Pancreas (tissue), 10 donors: ENCODE results near the gene ZNF575. TPM values are rescaled to one million over a fixed set of nuclear protein-coding genes. Genes with fewer than 3 reads are reported as not detected.
A peak's percentile ranks its signal among the peaks of the same experiment; 100 is the strongest.

ENCODE experiments used
- ATAC-seq, 4 donors: fragments of 200-7000 bp; cut with Tn5 transposase; one replicate each; pipeline versions ENCODE4 v1.8.0 to v1.9.1; 2020; ENCODE audit warnings: mild to moderate bottlenecking in 4 of 4, moderate library complexity in 4 of 4
- DNase-seq, 6 donors: peaks; one replicate each; pipeline ENCODE4 v3.0.0-alpha.2; 2020
- FAIRE-seq: peaks from 2 replicates; lab custom pipeline; 2012; peaks lifted over from hg19 to GRCh38; lab: Jason Lieb, UNC
- H3K27ac ChIP-seq, 4 donors: fragments of 200-600 bp; sonication (generic); 1 replicate in 3 of 4; 2 replicates in 1 of 4; pipeline versions ENCODE4 v1.5.0 to v1.8.0; 2020
- H3K27me3 ChIP-seq, 4 donors: fragments of 200-600 bp; one replicate each; pipeline ENCODE4 v1.8.0; 2021
- H3K36me3 ChIP-seq, 3 donors: fragments of 200-600 bp; sonication (generic) in 1 of 3; one replicate each; pipeline versions ENCODE4 v1.5.0 to v1.8.0; 2020 to 2021
- H3K4me1 ChIP-seq, 3 donors: fragments of 200-600 bp; one replicate each; pipeline ENCODE4 v1.8.0; 2021
- H3K4me3 ChIP-seq, 4 donors: fragments of 200-600 bp; sonication (generic) in 2 of 4; one replicate each; pipeline versions ENCODE4 v1.5.0 to v1.8.0; 2020 to 2021
- H3K9me3 ChIP-seq, 4 donors: fragments of 200-600 bp; one replicate each; pipeline ENCODE4 v1.8.0; 2021
- WGBS, 2 donors: extraction: QIAGEN DNeasy Blood & Tissue Kit; methylation state at CpG; one replicate each; pipeline ENCODE4 v1.1.7; 2013; 5-methylcytosine and 5-hydroxymethylcytosine counted together
- intact Hi-C, 3 donors: fragments of 100-400 bp; cut with DNase I; formaldehyde crosslinking; loops; one replicate each; pipeline versions ENCODE4 v1.11.1 to v1.14.2; 2022
- polyA plus RNA-seq, 2 donors: library from polyadenylated mRNA; stranded (reverse); fragments of 200-250 nt; gene quantifications; one replicate each; pipeline ENCODE4 v1.2.3, GENCODE V29; 2013
- total RNA-seq, 6 donors: library from RNA; stranded (reverse); fragmentation: NEBNext Ultra II Directional in 4 of 6; extraction: Animal tissue kit (Norgen Biotek cat#: 25700) in 4 of 6; gene quantifications; one replicate each; pipeline versions ENCODE4 v1.2.1 to v1.2.4, GENCODE V29; 2021 to 2023
- TF ChIP-seq, protein P1 (sequence below), 4 donors: fragments of 200-600 bp; sonication (generic) in 3 of 4; IDR thresholded peaks; one replicate each; pipeline versions ENCODE4 v1.5.0 to v1.8.0; 2021; ENCODE audit warnings: antibody characterized with exemption in 4 of 4
- donor health status: healthy with polysubstance abuse.
- donor health status: DM: no; HTN: no; CAD: no; lungs with moderate emphysema.
- donor health status: DM: no; HTN: no; CAD: no.
- donor health status: control.
- donor health status: control.
- donor health status: Bipolar disorder and iron deficiency.
- donor health status: DM: yes; HTN: yes; CAD: no.
- donor health status: DM: no; HTN: no; CAD: no.
- donor health status: DM: no; HTN: no; CAD: no.
- donor health status: DM: yes; HTN: yes; CAD: no.

ZNF575 gene
- total and polyA plus RNA-seq, 8 donors = 0.79 to 1.3 (median 1.2) TPM

DNA sequence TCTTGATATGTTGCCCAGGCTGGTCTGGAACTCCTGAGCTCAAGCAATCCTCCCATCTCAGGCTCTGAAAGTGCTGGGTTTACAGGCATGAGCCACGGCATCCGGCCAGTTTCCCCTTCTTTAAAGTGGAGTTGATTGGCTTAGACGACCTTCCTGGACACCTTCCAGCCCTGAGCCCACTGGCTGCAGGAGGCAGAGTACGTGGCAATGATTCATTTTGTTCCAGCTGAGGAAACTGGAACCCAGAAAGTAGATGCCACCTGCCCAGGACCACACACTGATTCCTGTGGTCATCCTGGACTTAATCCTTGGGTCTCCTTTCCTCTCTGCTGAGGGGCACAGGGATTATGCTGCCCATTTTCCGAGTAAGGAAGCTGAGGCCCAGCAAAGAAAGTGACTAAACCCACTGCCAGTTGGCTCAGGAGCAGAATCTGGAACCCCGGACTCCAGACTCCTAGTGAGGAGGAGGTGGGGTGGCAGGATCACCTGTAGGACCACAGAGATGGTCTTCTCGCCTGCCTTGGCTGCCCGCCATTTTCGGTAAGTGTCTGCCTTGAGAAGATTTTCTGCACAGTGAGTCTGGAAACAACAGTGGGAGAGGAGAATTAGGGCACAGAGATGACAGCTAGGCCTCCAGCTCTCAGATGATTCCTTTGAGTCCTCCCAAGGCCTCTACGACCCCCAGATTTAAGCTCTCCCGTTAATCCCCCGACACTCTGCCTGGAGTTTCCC, 41.6 kb downstream of the ZNF575 start:
- WGBS, 2 donors = 22 to 25% methylated on average over 12 of the region's 12 CpGs
- Histone ChIP-seq H3K4me1 (peaks cover 0 to 7% (median 7%) of the 10 kb centered on the region in 3 donors), H3K4me3 (peak overlapping the region; percentile 51 to 82 (median 71)), H3K27me3 (no peaks in the 10 kb centered on the region), H3K9me3 (no peaks in the 10 kb centered on the region), H3K27ac (peak overlapping the region; percentile 53 to 71 (median 60)), H3K36me3 (no peaks in the 10 kb centered on the region)
- TF ChIP-seq, protein P1, sequence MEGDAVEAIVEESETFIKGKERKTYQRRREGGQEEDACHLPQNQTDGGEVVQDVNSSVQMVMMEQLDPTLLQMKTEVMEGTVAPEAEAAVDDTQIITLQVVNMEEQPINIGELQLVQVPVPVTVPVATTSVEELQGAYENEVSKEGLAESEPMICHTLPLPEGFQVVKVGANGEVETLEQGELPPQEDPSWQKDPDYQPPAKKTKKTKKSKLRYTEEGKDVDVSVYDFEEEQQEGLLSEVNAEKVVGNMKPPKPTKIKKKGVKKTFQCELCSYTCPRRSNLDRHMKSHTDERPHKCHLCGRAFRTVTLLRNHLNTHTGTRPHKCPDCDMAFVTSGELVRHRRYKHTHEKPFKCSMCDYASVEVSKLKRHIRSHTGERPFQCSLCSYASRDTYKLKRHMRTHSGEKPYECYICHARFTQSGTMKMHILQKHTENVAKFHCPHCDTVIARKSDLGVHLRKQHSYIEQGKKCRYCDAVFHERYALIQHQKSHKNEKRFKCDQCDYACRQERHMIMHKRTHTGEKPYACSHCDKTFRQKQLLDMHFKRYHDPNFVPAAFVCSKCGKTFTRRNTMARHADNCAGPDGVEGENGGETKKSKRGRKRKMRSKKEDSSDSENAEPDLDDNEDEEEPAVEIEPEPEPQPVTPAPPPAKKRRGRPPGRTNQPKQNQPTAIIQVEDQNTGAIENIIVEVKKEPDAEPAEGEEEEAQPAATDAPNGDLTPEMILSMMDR (IDR thresholded peaks at IDR 0.05) = no peak
- peak in 1 of 6 donors; percentile 49 for DNase-seq
- intact Hi-C loops = no loop called here
- FAIRE-seq = no peak
- no peak for ATAC-seq

- H3K4me1 ChIP-seq = peaks cover 0 to 7% (median 7%) of the 10 kb centered on the region in 3 donors
- intact Hi-C loops = no loop called here
- no peaks in the 10 kb centered on the region for H3K36me3 ChIP-seq
- peak; percentile 96 to 99 (median 98) for DNase-seq
- no peaks in the 10 kb centered on the region for H3K27me3 ChIP-seq
- H3K27ac ChIP-seq = peak within 1 kb of the TSS; percentile 54 to 71 (median 60)
- peak; percentile 97 for FAIRE-seq
- TF ChIP-seq, protein P1 (IDR thresholded peaks at IDR 0.05) = no peak
- peak within 1 kb of the TSS; percentile 51 to 82 (median 71) for H3K4me3 ChIP-seq
- ATAC-seq = peak; percentile 99
- no peaks in the 10 kb centered on the region for H3K9me3 ChIP-seq
- 0% methylated on average over 51 of the region's 51 CpGs for WGBS, 2 donors
These were observed 42.4 kb downstream of the ZNF575 start, which contains the start of the genes PINLYP and XRCC1 for GRCh38 chr19:43575156-43575950. Gene PINLYP, plus strand, starts transcription at chr19:43575801. Its CDS starts 1,391 bp downstream, at chr19:43577192. Gene XRCC1, minus strand, starts transcription at chr19:43575527. Its CDS starts 69 bp downstream, at chr19:43575458.

DNA sequence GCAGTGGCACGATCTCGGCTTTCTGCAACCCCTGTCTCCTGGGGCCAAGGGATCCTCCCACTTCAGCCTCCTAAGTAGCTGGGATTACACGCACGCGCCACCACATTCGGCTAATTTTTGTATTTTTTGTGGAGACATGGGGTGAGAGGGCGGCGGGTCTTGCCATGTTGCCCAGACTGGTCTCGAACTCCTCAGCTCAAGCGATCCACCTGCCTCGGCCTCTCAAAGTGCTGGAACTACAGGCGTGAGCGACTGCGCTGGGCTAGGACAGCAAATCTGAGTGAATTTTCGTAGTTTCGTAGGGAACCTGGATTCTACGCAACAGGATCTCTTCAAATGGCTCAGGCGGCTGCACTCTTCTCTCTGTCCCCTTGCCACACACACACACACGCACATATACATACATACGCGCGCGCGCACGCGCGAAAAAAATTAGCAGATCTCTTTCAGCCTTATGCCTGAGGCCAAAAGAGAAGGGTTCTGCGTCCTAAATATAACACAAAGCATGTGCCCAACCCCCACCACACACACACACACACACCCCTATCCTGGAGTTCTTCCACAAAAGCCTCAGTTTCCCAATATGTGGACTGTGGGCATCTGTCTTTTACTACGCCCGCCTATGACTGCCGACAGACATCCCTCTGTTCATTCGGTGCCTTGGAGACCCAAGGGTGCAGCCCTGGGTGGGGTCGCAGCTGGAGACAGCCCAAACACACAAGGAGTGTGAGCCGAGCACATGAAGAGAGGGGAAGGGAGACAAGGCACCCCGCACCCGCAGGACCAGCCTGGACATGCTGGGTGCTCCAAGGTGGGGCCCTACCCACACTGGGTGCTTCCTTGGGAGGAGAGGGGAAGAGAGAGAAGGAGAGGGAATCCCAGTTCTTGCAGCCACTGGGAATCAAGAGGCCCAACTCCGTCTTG, 43.2 kb downstream of the ZNF575 start:
- peak overlapping the region in 2 of 4 donors; percentile 69 to 82 for H3K4me3 ChIP-seq
- H3K27ac ChIP-seq = peak overlapping the region in 3 of 4 donors; percentile 7 to 62 (median 54)
- 64 to 67% methylated on average over 37 of the region's 37 CpGs for WGBS, 2 donors
- no peaks in the 10 kb centered on the region for H3K9me3 ChIP-seq
- H3K4me1 ChIP-seq = peaks cover 0 to 7% (median 7%) of the 10 kb centered on the region in 3 donors
- TF ChIP-seq, protein P1 (IDR thresholded peaks at IDR 0.05) = no peak
- no peaks in the 10 kb centered on the region for H3K27me3 ChIP-seq
- ATAC-seq (peak in 2 of 4 donors; percentile 1 to 4), FAIRE-seq (no peak), DNase-seq (peak in 1 of 6 donors; percentile 28)
- no peaks in the 10 kb centered on the region for H3K36me3 ChIP-seq
- intact Hi-C loops = no loop called here

DNA sequence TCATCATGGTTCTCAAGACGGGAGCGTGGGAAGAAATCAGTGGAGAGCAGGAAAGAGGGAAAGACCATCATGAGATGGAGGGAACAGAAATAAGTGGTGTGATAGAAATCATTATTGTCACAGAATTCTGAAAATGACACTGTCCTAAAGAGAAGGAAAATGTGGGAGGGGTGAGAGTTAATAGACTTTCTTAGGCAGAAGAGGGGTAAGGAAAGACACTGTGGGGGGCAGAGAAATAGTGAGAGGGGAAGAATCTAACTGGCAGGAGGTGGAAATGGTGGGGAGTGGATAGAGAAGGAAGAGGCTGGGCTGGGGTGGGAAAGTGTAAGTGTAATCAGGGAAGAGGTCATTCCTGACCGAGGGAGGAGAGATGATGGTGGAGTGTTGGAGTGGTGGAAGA, 45.8 kb downstream of the ZNF575 start:
- Histone ChIP-seq H3K4me3 (no peak overlapping the region), H3K27me3 (no peaks in the 10 kb centered on the region), H3K27ac (no peak overlapping the region), H3K4me1 (peaks cover under 1 to 7% (median 7%) of the 10 kb centered on the region in 3 donors), H3K36me3 (no peaks in the 10 kb centered on the region), H3K9me3 (no peaks in the 10 kb centered on the region)
- intact Hi-C loops = no loop called here
- FAIRE-seq (no peak), ATAC-seq (no peak), DNase-seq (no peak)
- WGBS, 2 donors = 57 to 72% methylated on average over 3 of the region's 3 CpGs
- TF ChIP-seq, protein P1 (IDR thresholded peaks at IDR 0.05) = no peak
